NCI-H1694 treated with DMSO at 0.1 percent for 48 hours (cell line): Measurements from ENCODE around the gene CCDC13.

ENCODE experiments used
- DNase-seq: peaks from one replicate; lab custom pipeline; 2025; lab: John Stamatoyannopoulos, UW

CCDC13 gene

GRCh38 chr3:42733501-42734262, 39.4 kb downstream of the CCDC13 start:
- no peak for DNase-seq

GRCh38 chr3:42732829-42733459, 40.1 kb downstream of the CCDC13 start:
- DNase-seq = no peak

GRCh38 chr3:42732196-42732828, 40.7 kb downstream of the CCDC13 start:
- DNase-seq = no peak

GRCh38 chr3:42731476-42732195, 41.4 kb downstream of the CCDC13 start:
- DNase-seq = no peak

GRCh38 chr3:42730706-42731420, 42.2 kb downstream of the CCDC13 start:
- DNase-seq = no peak

- no peak for DNase-seq
These were observed 42.8 kb downstream of the CCDC13 start for GRCh38 chr3:42730294-42730693.

- no peak for DNase-seq
These were observed 43.5 kb downstream of the CCDC13 start for GRCh38 chr3:42729404-42730145.

- DNase-seq = no peak
These were observed 44.2 kb downstream of the CCDC13 start for GRCh38 chr3:42728668-42729364.

- no peak for DNase-seq
These were observed 45.0 kb downstream of the CCDC13 start for GRCh38 chr3:42728056-42728455.

GRCh38 chr3:42725454-42725853, 47.6 kb downstream of the CCDC13 start:
- DNase-seq = no peak

- DNase-seq = no peak
These were observed 49.8 kb downstream of the CCDC13 start for GRCh38 chr3:42723219-42723618.
